ENCODE results near the gene SAMD4A.
"Not testable (repeated sequence)": the region's sequence is repeated elsewhere in the genome, so short reads cannot be mapped to it uniquely, and the experiment has no call there.

SAMD4A gene

DNA sequence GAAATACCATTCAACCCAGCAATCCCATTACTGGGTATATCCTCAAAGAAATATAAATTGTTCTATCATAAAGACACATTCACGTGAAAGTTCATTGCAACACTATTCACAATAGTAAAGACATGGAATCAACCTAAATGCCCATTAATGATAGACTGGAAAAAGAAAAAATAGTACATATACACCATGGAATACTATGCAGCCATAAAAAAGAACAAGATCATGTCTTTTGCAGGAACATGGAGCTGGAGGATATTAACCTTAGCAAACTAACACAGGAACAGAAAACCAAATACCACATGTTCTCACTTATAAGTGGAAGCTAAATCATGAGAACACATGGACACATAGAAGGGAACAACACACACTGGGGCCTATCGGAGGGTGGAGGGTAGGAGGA, 234.6 kb downstream of the SAMD4A start:
- not testable (repeated sequence) for DNase-seq (ENCODE audit: low read depth in 2 of 2)

DNA sequence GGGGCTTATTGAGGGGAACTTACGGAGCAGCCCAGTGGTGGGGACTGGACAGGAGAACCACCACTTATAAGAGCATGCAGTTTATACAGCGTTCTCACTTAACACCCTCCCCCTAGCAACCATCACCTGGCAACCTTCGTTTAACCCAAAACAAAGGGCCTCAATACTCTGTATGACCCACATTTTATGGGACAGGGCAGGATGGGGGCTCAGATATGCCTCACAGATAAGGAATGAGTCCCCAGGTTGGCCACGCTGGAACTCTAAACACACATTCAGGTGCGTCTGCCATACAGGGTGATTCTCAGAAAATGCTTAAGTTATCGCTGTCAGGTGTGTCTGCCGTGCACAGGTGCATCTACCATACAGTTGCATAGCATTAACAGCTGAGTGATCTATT, 236.5 kb downstream of the SAMD4A start:
- DNase-seq (ENCODE audit: low read depth in 2 of 2): no peak

GRCh38 chr14:54803926-54804537, 237.1 kb downstream of the SAMD4A start:
- DNase-seq (ENCODE audit: low read depth in 2 of 2): no peak

DNA sequence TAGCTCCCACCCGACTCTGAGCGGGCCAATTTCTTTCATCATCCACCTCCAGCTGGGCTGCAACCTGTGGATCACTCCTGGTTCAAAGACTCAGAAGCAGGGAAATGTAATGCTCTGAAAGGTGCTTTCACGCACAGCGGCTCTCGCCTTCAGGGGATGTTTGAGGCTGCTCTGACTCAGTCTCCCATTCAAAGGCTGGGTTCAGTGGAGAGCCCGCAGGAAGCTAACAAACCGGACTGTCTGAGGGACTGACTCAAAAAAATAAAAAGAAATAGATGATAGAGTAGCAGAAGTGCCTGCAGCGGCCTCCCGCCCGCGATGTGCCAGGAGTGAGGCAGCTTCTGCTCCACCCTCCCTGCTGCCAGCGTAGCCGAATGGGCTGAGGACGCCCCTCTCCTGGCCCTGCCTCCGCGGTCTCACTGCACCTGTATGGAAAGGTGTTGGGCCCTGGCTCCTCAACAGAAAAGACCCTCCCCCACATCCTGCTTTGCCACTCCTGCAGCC, 237.7 kb downstream of the SAMD4A start:
- DNase-seq (ENCODE audit: low read depth in 2 of 2): no peak

- no peak for DNase-seq (ENCODE audit: low read depth in 2 of 2)
Observed at GRCh38 chr14:54805070-54805444, 238.1 kb downstream of the SAMD4A start.

DNA sequence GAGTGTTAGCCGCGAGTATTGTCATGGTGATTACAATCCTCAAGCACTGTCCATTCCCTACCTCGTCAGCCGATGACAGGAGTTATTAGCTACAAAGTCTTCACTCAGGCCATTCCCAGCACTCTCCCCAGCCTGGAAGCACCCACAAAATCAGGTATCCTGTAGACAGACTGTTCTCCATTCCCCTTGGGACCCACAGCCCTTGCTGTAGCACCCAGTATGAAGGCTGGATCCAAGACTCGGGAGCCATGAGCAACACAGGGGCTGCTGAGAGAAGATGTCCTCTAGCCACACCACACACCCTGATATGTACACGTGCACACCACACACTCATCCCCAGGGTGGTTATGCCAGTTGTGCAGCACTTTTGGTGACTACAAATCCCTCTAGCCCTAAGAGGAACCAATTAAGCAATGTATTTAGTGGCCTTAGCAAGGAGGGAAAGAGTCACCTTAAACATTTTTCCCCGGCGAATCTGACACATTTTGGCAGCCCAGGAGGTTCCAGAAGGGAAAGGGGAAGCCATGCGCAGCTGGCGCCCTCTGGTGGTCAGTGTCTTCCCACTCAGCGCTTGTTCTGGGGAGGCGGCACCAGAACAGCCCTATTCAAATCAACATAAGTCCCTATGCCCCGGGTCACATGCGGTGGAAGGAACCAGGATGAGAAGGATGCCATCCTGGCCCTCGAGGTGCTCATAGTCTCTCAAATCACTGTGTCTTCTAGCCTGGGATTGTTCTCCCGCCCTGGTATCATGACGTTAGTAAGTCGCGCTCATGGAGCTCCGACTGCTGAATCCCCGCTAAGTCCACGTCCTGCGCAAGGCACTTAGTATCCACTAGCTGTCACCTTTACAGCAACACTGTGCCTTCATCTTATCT, 238.8 kb downstream of the SAMD4A start:
- peak; percentile 32 to 45 for DNase-seq (ENCODE audit: low read depth in 2 of 2)

DNA sequence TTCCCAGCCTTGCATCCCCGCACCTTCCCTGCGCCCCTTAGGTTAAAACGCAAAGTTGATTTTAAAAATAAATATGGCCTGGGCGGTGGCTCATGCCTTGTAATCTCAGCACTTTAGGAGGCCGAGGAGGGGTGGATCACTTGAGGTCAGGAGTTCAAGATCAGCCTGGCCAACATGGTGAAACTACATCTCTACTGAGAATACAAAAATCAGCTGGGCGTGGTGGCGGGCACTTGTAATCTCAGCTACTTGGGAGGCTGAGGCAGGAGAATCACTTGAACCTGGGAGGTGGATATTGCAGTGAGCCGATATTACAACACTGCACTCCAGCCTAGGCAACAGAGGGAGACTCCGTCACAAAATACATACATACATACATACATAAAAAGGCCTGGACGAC, 239.7 kb downstream of the SAMD4A start:
- no peak for DNase-seq (ENCODE audit: low read depth in 2 of 2)

GRCh38 chr14:54807428-54807827, 240.5 kb downstream of the SAMD4A start:
- no peak for DNase-seq (ENCODE audit: low read depth in 2 of 2)

DNA sequence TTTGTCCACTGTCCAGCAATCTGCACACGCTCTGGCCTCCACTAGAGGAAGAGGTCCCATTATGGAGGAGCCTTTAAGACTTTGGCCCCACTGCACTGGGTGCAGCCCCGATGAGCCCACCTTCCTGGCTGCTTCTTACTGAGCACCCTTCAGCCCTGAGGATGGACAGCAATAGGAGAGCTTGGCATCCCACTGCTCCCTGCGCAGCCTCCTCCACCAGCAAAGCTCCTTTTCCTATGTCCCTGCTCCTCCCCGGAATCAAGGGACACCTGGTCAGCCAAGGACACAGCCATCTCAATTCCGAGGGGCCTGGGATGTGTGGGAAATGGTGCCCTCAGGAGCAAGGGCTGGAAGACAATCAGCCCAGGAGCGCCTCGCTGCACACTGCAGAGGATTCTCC, 241.0 kb downstream of the SAMD4A start:
- no peak for DNase-seq (ENCODE audit: low read depth in 2 of 2)

GRCh38 chr14:54808326-54809161, 241.6 kb downstream of the SAMD4A start:
- DNase-seq (ENCODE audit: low read depth in 2 of 2): no peak

- no peak for DNase-seq (ENCODE audit: low read depth in 2 of 2)
Observed at GRCh38 chr14:54809767-54810166, 242.8 kb downstream of the SAMD4A start.

DNA sequence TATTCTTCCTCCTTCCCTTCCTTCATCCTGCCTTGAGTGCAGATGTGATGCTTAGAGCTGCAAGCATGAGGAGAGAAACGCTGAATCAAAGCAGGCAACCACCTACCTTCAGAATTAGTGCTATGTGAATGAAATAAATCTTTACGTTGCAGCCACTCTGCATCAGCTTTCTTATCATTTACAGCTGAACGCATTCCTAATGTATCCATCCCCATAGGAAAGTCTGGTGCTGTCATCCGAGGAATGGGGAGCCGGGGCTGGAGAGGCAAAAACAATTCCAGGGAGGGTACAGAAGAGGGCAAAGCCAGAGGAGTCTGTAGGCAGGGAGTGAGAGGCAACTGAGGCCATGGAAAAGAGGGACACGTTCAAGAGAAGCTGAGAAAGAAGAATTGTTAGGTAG, 245.7 kb downstream of the SAMD4A start:
- no peak for DNase-seq (ENCODE audit: low read depth in 2 of 2)

DNA sequence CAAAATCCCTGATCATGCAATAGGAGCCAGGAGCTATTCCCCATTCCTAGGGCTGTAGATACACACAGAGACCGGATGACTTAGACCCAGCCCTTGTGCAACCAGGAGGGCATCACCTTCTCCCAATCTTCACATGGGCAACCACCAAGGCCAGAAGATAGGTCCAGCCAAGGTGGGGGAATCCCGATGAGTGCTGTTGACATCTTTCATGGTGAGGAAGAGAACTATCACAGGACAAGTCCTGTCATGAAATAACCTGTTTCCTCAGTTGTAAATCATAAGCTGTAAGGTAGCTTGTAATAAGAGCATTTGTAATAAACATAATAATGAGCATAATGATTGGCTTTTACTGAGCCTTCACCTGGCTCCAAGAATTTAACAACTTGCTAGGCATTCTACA, 246.2 kb downstream of the SAMD4A start:
- DNase-seq (ENCODE audit: low read depth in 2 of 2): no peak

DNA sequence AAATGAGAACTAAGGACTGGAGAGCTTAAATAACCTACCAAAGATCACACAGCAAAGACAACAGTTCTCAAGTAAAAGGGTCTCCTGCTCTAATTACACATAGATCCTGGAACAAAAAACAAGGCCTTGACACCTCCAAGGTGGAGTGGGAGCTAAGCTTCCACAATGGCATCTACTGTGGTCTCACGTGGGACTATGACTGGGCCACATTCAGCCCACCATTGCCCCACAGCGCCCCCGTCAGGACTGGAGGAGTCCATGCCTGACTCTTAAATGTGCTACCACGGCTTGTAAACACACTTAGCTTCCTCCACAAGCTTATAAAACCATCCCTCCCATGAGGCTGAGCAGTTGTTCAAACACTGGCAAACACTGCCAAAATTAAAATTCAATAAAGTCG, 247.1 kb downstream of the SAMD4A start:
- DNase-seq (ENCODE audit: low read depth in 2 of 2): no peak

DNA sequence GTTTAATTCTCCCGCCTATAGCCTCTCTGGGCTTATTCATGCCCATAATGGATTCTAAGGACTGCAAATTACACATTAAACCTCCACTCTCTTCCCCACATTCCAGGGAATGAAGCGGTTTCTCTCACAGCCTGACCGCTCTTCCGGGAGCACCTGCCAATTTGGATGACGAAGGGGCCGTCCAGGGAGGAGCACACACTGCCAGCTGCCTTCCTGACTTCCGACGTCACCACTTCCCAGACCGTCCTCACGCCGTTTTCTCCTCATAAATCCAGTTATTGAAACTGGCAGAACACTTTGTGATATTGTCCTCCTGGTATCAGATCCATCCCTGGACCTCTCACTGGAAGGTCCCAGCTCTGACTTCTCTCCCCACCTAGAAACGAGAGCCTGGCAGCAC, 248.1 kb downstream of the SAMD4A start:
- DNase-seq (ENCODE audit: low read depth in 2 of 2): peak in 1 of 2 experiments; percentile 27

DNA sequence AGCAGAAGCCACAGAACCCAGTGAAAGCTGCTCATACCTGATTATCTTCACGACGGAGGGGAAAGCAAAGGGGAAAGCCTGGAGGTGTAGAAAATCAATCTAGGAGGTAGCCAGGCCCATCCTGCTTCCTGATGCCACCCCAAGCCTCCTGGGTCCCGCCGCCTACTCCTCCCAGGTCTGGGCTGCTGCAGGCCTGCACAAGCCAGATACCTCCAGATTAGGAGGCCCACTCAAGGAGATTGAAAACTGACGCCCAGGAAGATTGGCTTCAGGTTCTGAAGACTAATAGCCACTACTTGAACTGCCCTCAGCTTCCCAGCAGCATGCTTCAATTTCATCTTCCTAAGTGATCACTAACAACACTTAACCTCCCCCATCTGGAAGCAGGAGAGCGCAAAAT, 248.6 kb downstream of the SAMD4A start:
- no peak for DNase-seq (ENCODE audit: low read depth in 2 of 2)

- no peak for DNase-seq (ENCODE audit: low read depth in 2 of 2)
Observed at GRCh38 chr14:54816450-54816849, 249.5 kb downstream of the SAMD4A start.

DNA sequence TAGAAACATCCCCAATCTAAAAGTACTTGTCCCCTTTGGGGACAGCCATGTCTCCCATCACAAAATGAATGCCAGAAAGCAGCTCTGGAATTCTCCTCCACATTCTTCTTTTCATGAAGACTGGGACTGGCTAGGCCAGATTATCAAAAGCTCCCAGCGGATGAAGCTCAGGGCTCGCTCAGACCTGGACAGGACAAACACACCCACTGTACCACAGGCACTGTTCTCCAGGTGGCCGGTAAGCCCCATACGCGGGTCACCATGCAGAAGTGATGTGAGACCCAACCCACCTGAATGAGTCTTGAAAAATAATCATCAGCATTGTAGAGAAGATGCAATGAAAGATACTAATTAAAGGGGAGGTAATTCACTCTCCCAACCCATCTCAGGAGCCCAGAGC, 250.6 kb downstream of the SAMD4A start:
- no peak for DNase-seq (ENCODE audit: low read depth in 2 of 2)

DNA sequence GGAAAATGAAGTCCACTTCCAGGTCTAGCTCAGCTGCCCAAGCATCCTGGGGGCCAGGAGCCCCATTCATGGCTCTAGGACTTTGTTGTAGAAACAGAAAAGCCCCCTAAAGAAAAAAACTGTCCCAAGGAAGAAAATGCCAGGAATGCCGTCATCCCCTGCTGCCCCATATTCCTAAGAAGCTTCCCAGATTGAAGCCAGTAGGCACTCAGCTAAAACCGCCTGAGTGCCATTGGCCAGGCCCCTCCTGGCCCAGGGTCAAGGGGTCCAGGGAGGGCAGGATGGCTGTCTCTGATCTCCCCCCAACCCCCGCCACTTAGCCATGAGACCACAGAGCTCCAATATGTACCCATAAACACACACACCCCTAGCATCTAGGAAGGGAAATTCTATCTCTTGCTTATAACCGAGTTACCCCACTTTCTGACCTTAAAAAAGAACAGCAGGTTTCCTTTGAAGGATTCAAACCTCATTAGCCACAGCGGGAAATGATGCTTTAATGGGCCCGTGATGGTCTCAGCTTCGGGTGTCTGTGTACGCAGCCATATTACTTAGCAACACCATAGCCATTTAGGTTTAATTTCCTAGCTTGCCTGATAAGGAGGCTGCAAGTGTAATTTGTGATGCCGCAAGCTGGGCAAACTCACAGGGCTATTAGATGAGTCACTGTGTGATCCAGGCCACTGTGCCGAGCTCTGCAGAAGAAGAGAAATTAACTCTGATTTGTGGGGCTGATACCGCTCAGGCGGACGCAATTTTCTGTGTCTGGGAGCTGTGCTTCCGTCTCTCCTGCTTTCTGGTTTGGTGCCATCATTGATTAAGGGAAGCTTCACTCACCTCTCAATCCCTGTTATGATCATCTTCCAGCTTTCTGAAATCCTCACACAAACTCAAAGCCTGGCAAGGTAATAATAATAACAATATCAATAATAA, 251.5 kb downstream of the SAMD4A start:
- DNase-seq (ENCODE audit: low read depth in 2 of 2): peak; percentile 16 to 29

DNA sequence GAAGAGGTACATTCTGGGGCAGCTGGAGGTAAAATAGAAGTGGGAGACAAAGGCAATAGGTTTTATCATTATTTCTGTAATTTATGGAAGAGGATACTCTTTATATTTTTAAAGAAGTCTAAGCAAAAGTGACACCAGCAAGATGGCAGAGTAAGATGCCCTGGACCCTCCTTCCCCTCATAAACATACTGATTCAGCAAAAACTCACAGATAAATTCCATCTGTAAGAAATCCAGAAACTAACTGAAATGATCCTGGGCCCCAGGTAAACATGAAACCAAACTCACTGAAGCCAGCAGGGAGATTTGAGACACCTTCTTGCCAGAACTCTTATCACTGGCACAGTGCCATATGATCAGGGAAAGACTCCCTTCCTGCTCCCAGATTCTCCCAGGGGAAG, 255.8 kb downstream of the SAMD4A start:
- DNase-seq (ENCODE audit: low read depth in 2 of 2): no peak

Data from fibroblast of skin of left biceps (primary cell).